D721Med (cell line): ENCODE data around the gene ADAMTS7.
A peak's percentile ranks its signal among the peaks of the same experiment; 100 is the strongest.

Experiments used
- DNase-seq: peaks from one replicate; pipeline ENCODE4 v3.0.0; 2011; ENCODE audit warnings: low spot score; ENCODE audit not compliant: insufficient read length
- FAIRE-seq: peaks from 2 replicates; lab custom pipeline; 2011; peaks lifted over from hg19 to GRCh38; lab: Jason Lieb, UNC
- CTCF ChIP-seq: IDR thresholded peaks from 2 replicates; pipeline ENCODE4 v1.5.1; 2012; ENCODE audit warnings: mild to moderate bottlenecking, control low read depth; ENCODE audit not compliant: insufficient read depth; ENCODE audit errors: missing control alignments

The ADAMTS7 gene

GRCh38 chr15:78711638-78712037, 99.6 kb downstream of the ADAMTS7 start:
- DNase-seq = no peak
- FAIRE-seq = no peak
- TF ChIP-seq CTCF = no peak

- FAIRE-seq (no peak), DNase-seq (peak; percentile 42)
- peak; percentile 74 for TF ChIP-seq CTCF
Measured at GRCh38 chr15:78709263-78709882, 101.9 kb downstream of the ADAMTS7 start.
